ENCODE measurements around the gene DMXL1.

DNA sequence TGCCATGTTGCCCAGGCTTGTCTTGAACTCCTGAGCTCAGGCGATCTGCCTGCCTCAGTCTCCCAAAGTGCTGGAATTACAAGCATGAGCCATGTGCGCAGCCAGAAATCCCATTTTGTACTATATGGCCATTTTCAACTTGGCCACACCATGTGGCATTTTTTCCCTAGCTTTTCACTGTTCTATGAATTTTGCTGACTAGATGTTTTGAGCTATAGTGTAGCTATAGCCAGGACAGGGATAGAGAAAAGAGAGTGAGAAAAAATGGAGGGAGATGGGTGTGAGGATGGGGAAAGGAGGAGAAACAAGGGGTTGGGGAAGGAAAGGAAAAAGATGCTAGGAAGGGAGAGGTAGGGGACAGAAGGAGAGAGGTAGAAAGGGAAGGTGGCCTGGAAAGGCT, 46.4 kb downstream of the DMXL1 start:
- TF ChIP-seq POLR2A (IDR thresholded peaks at IDR 0.05; ENCODE audit: low read length) (no peak), GATA1 (IDR thresholded peaks at IDR 0.05; ENCODE audit: low read depth, low read length) (no peak)

Data from erythroblast (primary cell).